H1 (cell line): ENCODE measurements around the gene F8. TPM values are rescaled to one million over a fixed set of nuclear protein-coding genes. Genes with fewer than 3 reads are reported as not detected.

Experiments used
- CTCF ChIA-PET: fragments of 300-600 bp; sonication (Branson Sonifier 250); formaldehyde crosslinking; loops from one replicate; lab custom pipeline; 2021; ENCODE audit not compliant: partially characterized antibody; lab: Charles Lee
- POLR2A ChIA-PET: fragments of 300-600 bp; sonication (Branson Sonifier 250); formaldehyde crosslinking; loops from one replicate; lab custom pipeline; 2021; ENCODE audit warnings: inconsistent platforms; ENCODE audit not compliant: partially characterized antibody; lab: Charles Lee
- DNase-seq, 2 experiments: peaks; one replicate each; pipeline versions ENCODE4 v3.0.0 to v3.0.0-alpha.2; 2010 to 2022; ENCODE audit warnings: low spot score in 2 of 2, low read depth in 1 of 2, mixed read lengths in 1 of 2
- FAIRE-seq: peaks from 2 replicates; lab custom pipeline; 2011; peaks lifted over from hg19 to GRCh38; lab: Jason Lieb, UNC
- H2AFZ ChIP-seq: 2 replicates; pipeline ENCODE4 v1.8.1; 2012; ENCODE audit warnings: low read length, inconsistent platforms
- H2AK5ac ChIP-seq: 2 replicates; pipeline ENCODE4 v1.6.1; 2013; ENCODE audit warnings: low read depth, low read length
- H2BK120ac ChIP-seq: replicated peaks from 2 replicates; pipeline ENCODE3; 2013; ENCODE audit warnings: low read depth, low read length, inconsistent platforms
- H2BK12ac ChIP-seq: 2 replicates; pipeline ENCODE4 v1.6.1; 2013; ENCODE audit warnings: low read depth, low read length
- H2BK15ac ChIP-seq: 2 replicates; pipeline ENCODE4 v1.6.1; 2013; ENCODE audit warnings: low read length
- H2BK20ac ChIP-seq: 2 replicates; pipeline ENCODE4 v1.6.1; 2013; ENCODE audit warnings: low read length
- H2BK5ac ChIP-seq: 2 replicates; pipeline ENCODE4 v1.6.1; 2013; ENCODE audit warnings: low read depth, low read length
- H3K14ac ChIP-seq: 2 replicates; pipeline ENCODE4 v1.6.1; 2013; ENCODE audit warnings: inconsistent platforms; ENCODE audit not compliant: insufficient read length
- H3K18ac ChIP-seq: 2 replicates; pipeline ENCODE4 v1.6.1; 2013; ENCODE audit warnings: low read length; ENCODE audit errors: extremely low read depth
- H3K23ac ChIP-seq: 2 replicates; pipeline ENCODE4 v1.6.1; 2013; ENCODE audit warnings: inconsistent platforms; ENCODE audit not compliant: insufficient read length
- H3K23me2 ChIP-seq: 2 replicates; pipeline ENCODE4 v1.6.1; 2013; ENCODE audit warnings: low read depth, low read length
- H3K27ac ChIP-seq: 2 replicates; pipeline ENCODE4 v1.6.1; 2011; ENCODE audit warnings: low read depth, low read length, inconsistent platforms
- H3K27me3 ChIP-seq, 4 experiments: replicated peaks in 1 of 4; 1 replicate in 1 of 4; 2 replicates in 3 of 4; pipeline versions ENCODE4 v1.6.1 to v1.8.1; 2011 to 2013; ENCODE audit warnings: low read length in 3 of 4, mild to moderate bottlenecking in 3 of 4, inconsistent platforms in 2 of 4, mixed read lengths in 2 of 4, moderate library complexity in 1 of 4; ENCODE audit not compliant: control insufficient read depth in 3 of 4, insufficient read depth in 3 of 4; ENCODE audit errors: extremely low read depth in 1 of 4
- H3K36me3 ChIP-seq, 4 experiments: 2 replicates each; pipeline versions ENCODE4 v1.6.1 to v1.8.1; 2011 to 2013; ENCODE audit warnings: mild to moderate bottlenecking in 4 of 4, low read length in 3 of 4, moderate library complexity in 2 of 4, control low read depth in 1 of 4, inconsistent platforms in 1 of 4; ENCODE audit not compliant: insufficient read depth in 4 of 4, control insufficient read depth in 2 of 4
- H3K4ac ChIP-seq: replicated peaks from 2 replicates; pipeline ENCODE3; 2013; ENCODE audit warnings: low read length, low read depth, mixed read lengths, inconsistent platforms; ENCODE audit not compliant: insufficient read length
- H3K4me1 ChIP-seq, 4 experiments: replicated peaks in 1 of 4; 1 replicate in 1 of 4; 2 replicates in 3 of 4; pipeline versions ENCODE4 v1.6.1 to v1.8.1; 2011 to 2013; ENCODE audit warnings: low read length in 3 of 4, inconsistent platforms in 2 of 4, mixed read lengths in 1 of 4; ENCODE audit not compliant: insufficient read depth in 4 of 4, control insufficient read depth in 3 of 4
- H3K4me2 ChIP-seq, 2 experiments: 2 replicates each; pipeline versions ENCODE4 v1.6.1 to v1.8.1; 2011 to 2013; ENCODE audit warnings: low read depth in 2 of 2, low read length in 2 of 2, control low read depth in 1 of 2, inconsistent platforms in 1 of 2, mild to moderate bottlenecking in 1 of 2; ENCODE audit not compliant: insufficient read depth in 1 of 2
- H3K4me3 ChIP-seq, 4 experiments: fragments of 200-600, 300-600 bp in 1 of 4; sonication (generic), shearing (Covaris generic), sonication (Bioruptor Twin) in 1 of 4; 2 replicates each; pipeline versions ENCODE4 v1.5.1 to v1.8.1; 2011 to 2016; ENCODE audit warnings: low read length in 4 of 4, low read depth in 3 of 4, control low read depth in 2 of 4, inconsistent platforms in 2 of 4, mild to moderate bottlenecking in 2 of 4, mixed read lengths in 1 of 4, moderate library complexity in 1 of 4; ENCODE audit not compliant: insufficient read depth in 2 of 4; ENCODE audit errors: extremely low read depth in 1 of 4
- H3K56ac ChIP-seq: replicated peaks from 2 replicates; pipeline ENCODE3; 2013; ENCODE audit warnings: low read depth, mild to moderate bottlenecking, mixed read lengths, low read length, inconsistent platforms; ENCODE audit not compliant: insufficient read length
- H3K79me1 ChIP-seq: 2 replicates; pipeline ENCODE4 v1.6.1; 2013; ENCODE audit warnings: low read depth, low read length, control low read depth
- H3K79me2 ChIP-seq, 2 experiments: 2 replicates each; pipeline versions ENCODE4 v1.6.1 to v1.8.1; 2012 to 2013; ENCODE audit warnings: low read length in 2 of 2, mild to moderate bottlenecking in 2 of 2, inconsistent platforms in 1 of 2; ENCODE audit not compliant: insufficient read depth in 2 of 2, control insufficient read depth in 1 of 2
- H3K9ac ChIP-seq, 4 experiments: replicated peaks in 1 of 4; 1 replicate in 1 of 4; 2 replicates in 3 of 4; pipeline versions ENCODE4 v1.6.1 to v1.8.1; 2011 to 2013; ENCODE audit warnings: low read depth in 3 of 4, low read length in 3 of 4, control low read depth in 2 of 4, mild to moderate bottlenecking in 2 of 4, moderate library complexity in 2 of 4, inconsistent platforms in 1 of 4; ENCODE audit errors: extremely low read depth in 1 of 4
- H3K9me3 ChIP-seq, 2 experiments: 2 replicates each; pipeline versions ENCODE4 v1.6.1 to v1.8.1; 2012 to 2013; ENCODE audit warnings: mild to moderate bottlenecking in 2 of 2, moderate library complexity in 2 of 2, control low read depth in 1 of 2, inconsistent platforms in 1 of 2, low read depth in 1 of 2, low read length in 1 of 2, mixed read lengths in 1 of 2; ENCODE audit not compliant: insufficient read depth in 2 of 2
- H4K20me1 ChIP-seq, 2 experiments: replicated peaks in 1 of 2; 2 replicates each; pipeline versions ENCODE3 to v1.8.1; 2011 to 2013; ENCODE audit warnings: inconsistent platforms in 2 of 2, low read length in 2 of 2, mild to moderate bottlenecking in 1 of 2; ENCODE audit not compliant: insufficient read depth in 2 of 2, control insufficient read depth in 1 of 2
- H4K5ac ChIP-seq: 2 replicates; pipeline ENCODE4 v1.6.1; 2013; ENCODE audit warnings: low read length, low read depth, mixed read lengths, inconsistent platforms; ENCODE audit not compliant: insufficient read length
- H4K8ac ChIP-seq: 2 replicates; pipeline ENCODE4 v1.8.0; 2013; ENCODE audit warnings: mild to moderate bottlenecking, moderate library complexity, low read length, inconsistent platforms; ENCODE audit not compliant: insufficient read depth; ENCODE audit errors: extremely low read depth
- H4K91ac ChIP-seq: replicated peaks from 2 replicates; pipeline ENCODE3; 2013; ENCODE audit warnings: low read length, mixed read lengths, inconsistent platforms; ENCODE audit not compliant: insufficient read length
- CREB1 ChIP-seq: IDR thresholded peaks from 2 replicates; pipeline ENCODE4 v1.6.1; 2012; ENCODE audit warnings: inconsistent platforms
- EP300 ChIP-seq, 2 experiments: IDR thresholded peaks; 1 replicate in 1 of 2; 2 replicates in 1 of 2; pipeline ENCODE4 v1.6.1; 2011 to 2012; ENCODE audit warnings: low read depth in 2 of 2, low read length in 2 of 2, mild to moderate bottlenecking in 2 of 2, borderline replicate concordance in 1 of 2, inconsistent platforms in 1 of 2, moderate library complexity in 1 of 2
- KDM1A ChIP-seq: fragments of 200-600, 300-600 bp; sonication (generic); IDR thresholded peaks from 2 replicates; pipeline ENCODE4 v1.7.1; 2016; ENCODE audit warnings: mild to moderate bottlenecking, low read length, borderline replicate concordance
- MAFK ChIP-seq: IDR thresholded peaks from 2 replicates; pipeline ENCODE4 v1.6.1; 2012; ENCODE audit warnings: low read depth, mild to moderate bottlenecking, improper control_type of control experiment, low read length
- PHF8 ChIP-seq: fragments of 200-600 bp; sonication (generic); conservative IDR thresholded peaks from 2 replicates; pipeline ENCODE4 v1.7.1; 2012; ENCODE audit warnings: low read depth, mild to moderate bottlenecking, inconsistent platforms, low read length, moderate library complexity
- SIRT6 ChIP-seq: IDR thresholded peaks from one replicate; pipeline ENCODE4 v1.7.1; 2012; ENCODE audit warnings: low read length, inconsistent platforms
- TAF1 ChIP-seq: IDR thresholded peaks from 2 replicates; pipeline ENCODE4 v1.6.1; 2011; ENCODE audit warnings: mild to moderate bottlenecking, low read depth, low read length
- WGBS, 2 experiments: shearing (Covaris generic) in 1 of 2; methylation state at CpG; one replicate each; pipeline versions ENCODE4 v1.1.6 to v1.1.7; 2013 to 2015; ENCODE audit warnings: low lambda C conversion rate in 2 of 2, mixed read lengths in 2 of 2, inconsistent platforms in 1 of 2, low coverage in 1 of 2, missing lambda C conversion rate in 1 of 2; ENCODE audit not compliant: insufficient replicate concordance in 2 of 2, insufficient coverage in 1 of 2, insufficient read length in 1 of 2; ENCODE audit errors: extremely low coverage in 1 of 2, missing lambda C conversion rate in 1 of 2; 5-methylcytosine and 5-hydroxymethylcytosine counted together
- long read RNA-seq, 2 experiments: library from RNA in 1 of 2; library from capped mRNA in 1 of 2; stranded (forward); transcript quantifications; one replicate each; pipeline ENCODE4 v2.0.0, GENCODE V29; 2021; ENCODE audit warnings: inconsistent platforms in 1 of 2
- polyA minus RNA-seq, 3 experiments: library from RNA; depleted of rRNA, polyadenylated mRNA; stranded (reverse); fragments of >200 nt; gene quantifications; 1 replicate in 2 of 3; 2 replicates in 1 of 3; pipeline ENCODE4 v1.2.3, GENCODE V29; 2011
- polyA plus RNA-seq, 7 experiments: library from polyadenylated mRNA; depleted of rRNA in 3 of 7; stranded (reverse) in 5 of 7; unstranded in 2 of 7; fragments of >200 nt in 5 of 7; fragments of 200-250 nt in 2 of 7; gene quantifications; 1 replicate in 5 of 7; 2 replicates in 1 of 7; 4 replicates in 1 of 7; pipeline versions ENCODE4 v1.2.1 to v1.2.3, GENCODE V29; 2011 to 2013; ENCODE audit warnings: missing spikeins in 2 of 7, mixed read lengths in 2 of 7
- total RNA-seq: library from RNA; stranded (reverse); fragmentation: NEBNext Ultra II Directional; extraction: Animal tissue kit (Norgen Biotek cat#: 25700); gene quantifications from 2 replicates; pipeline ENCODE4 v1.2.1, GENCODE V29; 2021
- TF ChIP-seq, protein P1 (sequence below), 3 experiments: IDR thresholded peaks; 1 replicate in 2 of 3; 2 replicates in 1 of 3; pipeline versions ENCODE4 v1.5.1 to v1.6.1; 2011; ENCODE audit warnings: low read length in 3 of 3, mild to moderate bottlenecking in 3 of 3, inconsistent platforms in 2 of 3, low read depth in 1 of 3, moderate library complexity in 1 of 3; ENCODE audit not compliant: insufficient read depth in 1 of 3; ENCODE audit errors: control extremely low read depth in 1 of 3
- TF ChIP-seq, protein P2 (sequence below): IDR thresholded peaks from 2 replicates; pipeline ENCODE4 v1.6.1; 2012; ENCODE audit warnings: inconsistent platforms

Gene F8
- total RNA-seq (2.3 and 2.6 TPM in 2 replicates), polyA plus RNA-seq (2011; rRNA removed) (1.1 TPM in 2 replicates), polyA minus RNA-seq (2011; rRNA and poly(A)+ RNA removed) (5.2 and 7.9 TPM in 2 replicates)
- polyA plus RNA-seq (2011; cell fraction: cytosol; rRNA removed) = 1.2 TPM
- 1.3 TPM for polyA plus RNA-seq (2011; cell fraction: nucleus; rRNA removed)
- 1.6 to 2.3 TPM (median 1.8 TPM) in 4 replicates for polyA plus RNA-seq (2012, experiment 1 of 2)
- 0.28 TPM for polyA plus RNA-seq (2012, experiment 2 of 2)
- 0.87 TPM for polyA plus RNA-seq (2013, experiment 1 of 2)
- 1.1 TPM for polyA plus RNA-seq (2013, experiment 2 of 2)
- 0.73 TPM for polyA minus RNA-seq (2011; cell fraction: cytosol; rRNA and poly(A)+ RNA removed)
- polyA minus RNA-seq (2011; cell fraction: nucleus; rRNA and poly(A)+ RNA removed) = 4.7 TPM
- long read RNA-seq, experiment 1, partial matches to known transcripts = 0 of 5 reads
- long read RNA-seq, experiment 1, other reads (novel, unspliced or antisense) = 5 of 5 reads
- long read RNA-seq, experiment 2 = 0 reads

DNA sequence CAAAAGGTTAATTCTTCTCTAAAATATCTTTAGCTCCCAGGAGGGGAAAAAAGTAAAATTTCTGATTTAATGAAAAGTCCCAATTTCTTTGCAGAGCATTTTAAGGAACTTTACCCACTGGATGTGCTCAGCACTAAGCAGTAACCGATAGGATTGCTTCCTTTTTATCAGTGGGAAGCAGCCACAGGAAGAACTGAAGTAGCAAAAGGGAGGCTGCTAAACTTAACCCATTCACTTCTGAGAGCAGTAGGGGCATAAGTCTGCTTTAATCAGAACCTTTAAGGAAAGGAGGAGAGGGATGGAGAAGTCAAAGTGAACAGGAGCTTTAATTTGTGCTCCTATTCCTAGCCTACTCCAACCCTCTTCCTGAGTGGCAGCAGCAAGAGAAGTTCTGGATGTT lies at the start of gene F8:
Gene F8 (minus strand): TSS at position 139 of the 400 bp plus-strand sequence. CDS start 171 bp downstream, outside the sequence.
- Histone ChIP-seq H2BK15ac (no peak within 1 kb of the TSS), H4K91ac (no peak within 1 kb of the TSS), H2BK12ac (no peak within 1 kb of the TSS), H3K9me3 (no peaks in the 10 kb centered on the region), H3K4me3 (no peak within 1 kb of the TSS), H3K79me2 (peaks cover 0 to 4% of the 10 kb centered on the region in 2 experiments; a peak in 2 of 4 replicates), H2AFZ (no peak within 1 kb of the TSS), H3K4me2 (no peak within 1 kb of the TSS), H4K8ac (no peak within 1 kb of the TSS), H3K18ac (no peak within 1 kb of the TSS), H3K9ac (no peak within 1 kb of the TSS), H3K27ac (no peak within 1 kb of the TSS), H3K23ac (no peak within 1 kb of the TSS), H3K36me3 (no peaks in the 10 kb centered on the region), H2BK5ac (no peak within 1 kb of the TSS), H4K20me1 (no peaks in the 10 kb centered on the region), H3K27me3 (no peaks in the 10 kb centered on the region), H2BK20ac (no peak within 1 kb of the TSS), H3K23me2 (no peaks in the 10 kb centered on the region; the same call in 1 of the 2 replicates), H3K4me1 (no peaks in the 10 kb centered on the region), H3K79me1 (no peaks in the 10 kb centered on the region), H2AK5ac (no peak within 1 kb of the TSS), H3K56ac (no peak within 1 kb of the TSS), H2BK120ac (no peak within 1 kb of the TSS), H3K4ac (no peak within 1 kb of the TSS), H4K5ac (no peak within 1 kb of the TSS), H3K14ac (no peak within 1 kb of the TSS)
- CTCF ChIA-PET = no interaction called here
- POLR2A ChIA-PET = no interaction called here
- FAIRE-seq (no peak), DNase-seq (no peak)
- 60% methylated on average over 1 of the region's 1 CpG; no CpG with 5 or more reads in 1 of the 2 experiments for WGBS, 2 experiments
- TF ChIP-seq EP300 (IDR thresholded peaks at IDR 0.05; ENCODE audit: borderline replicate concordance in 1 of 2, low read depth in 2 of 2, low read length in 2 of 2) (no peak), MAFK (no peak), PHF8 (no peak), KDM1A (no peak), SIRT6 (no peak), TAF1 (no peak), CREB1 (no peak)
- TF ChIP-seq, protein P1, sequence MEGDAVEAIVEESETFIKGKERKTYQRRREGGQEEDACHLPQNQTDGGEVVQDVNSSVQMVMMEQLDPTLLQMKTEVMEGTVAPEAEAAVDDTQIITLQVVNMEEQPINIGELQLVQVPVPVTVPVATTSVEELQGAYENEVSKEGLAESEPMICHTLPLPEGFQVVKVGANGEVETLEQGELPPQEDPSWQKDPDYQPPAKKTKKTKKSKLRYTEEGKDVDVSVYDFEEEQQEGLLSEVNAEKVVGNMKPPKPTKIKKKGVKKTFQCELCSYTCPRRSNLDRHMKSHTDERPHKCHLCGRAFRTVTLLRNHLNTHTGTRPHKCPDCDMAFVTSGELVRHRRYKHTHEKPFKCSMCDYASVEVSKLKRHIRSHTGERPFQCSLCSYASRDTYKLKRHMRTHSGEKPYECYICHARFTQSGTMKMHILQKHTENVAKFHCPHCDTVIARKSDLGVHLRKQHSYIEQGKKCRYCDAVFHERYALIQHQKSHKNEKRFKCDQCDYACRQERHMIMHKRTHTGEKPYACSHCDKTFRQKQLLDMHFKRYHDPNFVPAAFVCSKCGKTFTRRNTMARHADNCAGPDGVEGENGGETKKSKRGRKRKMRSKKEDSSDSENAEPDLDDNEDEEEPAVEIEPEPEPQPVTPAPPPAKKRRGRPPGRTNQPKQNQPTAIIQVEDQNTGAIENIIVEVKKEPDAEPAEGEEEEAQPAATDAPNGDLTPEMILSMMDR (IDR thresholded peaks at IDR 0.05; ENCODE audit: control extremely low read depth in 1 of 3, insufficient read depth in 1 of 3, low read depth in 1 of 3, low read length in 3 of 3) = no peak
- TF ChIP-seq, protein P2, sequence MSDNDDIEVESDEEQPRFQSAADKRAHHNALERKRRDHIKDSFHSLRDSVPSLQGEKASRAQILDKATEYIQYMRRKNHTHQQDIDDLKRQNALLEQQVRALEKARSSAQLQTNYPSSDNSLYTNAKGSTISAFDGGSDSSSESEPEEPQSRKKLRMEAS = no peak
